GM19467 (cell line): ENCODE data around the gene CAPN9.
"Not testable (repeated sequence)": the region's sequence is repeated elsewhere in the genome, so short reads cannot be mapped to it uniquely, and the experiment has no call there.

Experiments
- ATAC-seq: cut with Tn5 transposase; IDR thresholded peaks from one replicate; pipeline ENCODE4 v1.9.1; 2021; ENCODE audit warnings: mild to moderate bottlenecking, moderate library complexity; ENCODE audit not compliant: unreplicated experiment

The CAPN9 gene, protein sequence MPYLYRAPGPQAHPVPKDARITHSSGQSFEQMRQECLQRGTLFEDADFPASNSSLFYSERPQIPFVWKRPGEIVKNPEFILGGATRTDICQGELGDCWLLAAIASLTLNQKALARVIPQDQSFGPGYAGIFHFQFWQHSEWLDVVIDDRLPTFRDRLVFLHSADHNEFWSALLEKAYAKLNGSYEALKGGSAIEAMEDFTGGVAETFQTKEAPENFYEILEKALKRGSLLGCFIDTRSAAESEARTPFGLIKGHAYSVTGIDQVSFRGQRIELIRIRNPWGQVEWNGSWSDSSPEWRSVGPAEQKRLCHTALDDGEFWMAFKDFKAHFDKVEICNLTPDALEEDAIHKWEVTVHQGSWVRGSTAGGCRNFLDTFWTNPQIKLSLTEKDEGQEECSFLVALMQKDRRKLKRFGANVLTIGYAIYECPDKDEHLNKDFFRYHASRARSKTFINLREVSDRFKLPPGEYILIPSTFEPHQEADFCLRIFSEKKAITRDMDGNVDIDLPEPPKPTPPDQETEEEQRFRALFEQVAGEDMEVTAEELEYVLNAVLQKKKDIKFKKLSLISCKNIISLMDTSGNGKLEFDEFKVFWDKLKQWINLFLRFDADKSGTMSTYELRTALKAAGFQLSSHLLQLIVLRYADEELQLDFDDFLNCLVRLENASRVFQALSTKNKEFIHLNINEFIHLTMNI

GRCh38 chr1:230747127-230747730 lies at the start of gene CAPN9:
CAPN9 (plus strand) TSS chr1:230747388; CDS start chr1:230747497, 109 bp downstream.
- ATAC-seq: no peak

DNA sequence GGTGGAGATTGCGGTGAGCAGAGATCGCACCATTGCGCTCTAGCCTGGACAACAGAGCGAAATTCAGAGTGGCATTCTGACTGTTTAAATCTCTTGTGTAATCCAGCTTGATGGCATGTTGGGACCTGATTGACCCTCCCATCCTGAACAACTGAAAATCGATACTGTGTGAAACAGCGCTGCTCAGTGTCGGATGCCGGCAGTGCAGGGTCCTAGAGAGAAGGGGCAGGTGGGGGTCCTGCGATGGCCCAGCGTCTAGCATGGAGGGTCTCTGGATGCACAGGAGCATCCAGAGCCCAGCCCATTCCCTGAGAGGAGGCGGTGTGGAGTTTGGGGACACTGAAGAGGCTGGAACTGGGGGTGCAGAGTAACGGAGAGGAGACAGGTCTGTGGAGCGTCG lies 49.1 kb upstream of the CAPN9 start:
- ATAC-seq: no peak

- ATAC-seq: not testable (repeated sequence)
Observed at GRCh38 chr1:230698964-230699363, 48.2 kb upstream of the CAPN9 start.

DNA sequence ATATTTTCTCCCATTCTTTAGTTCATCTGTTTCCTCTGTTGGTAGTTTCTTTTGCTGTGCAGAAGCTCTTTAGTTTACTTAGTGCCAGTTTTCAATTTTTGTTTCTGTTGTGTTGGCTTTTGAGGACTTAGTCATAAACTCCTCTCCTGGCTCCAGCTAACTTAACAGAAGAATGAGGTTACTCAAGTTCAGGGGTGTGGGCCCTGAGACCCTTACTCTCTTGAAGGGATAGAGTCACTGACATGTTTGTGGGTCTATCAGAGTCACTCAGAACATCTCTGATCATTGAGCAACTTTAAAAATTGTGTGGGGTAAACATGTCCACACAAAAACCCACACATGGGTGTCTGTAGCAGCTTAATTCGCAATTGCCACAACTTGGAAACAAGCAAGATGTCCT lies 47.5 kb upstream of the CAPN9 start:
- ATAC-seq: no peak

DNA sequence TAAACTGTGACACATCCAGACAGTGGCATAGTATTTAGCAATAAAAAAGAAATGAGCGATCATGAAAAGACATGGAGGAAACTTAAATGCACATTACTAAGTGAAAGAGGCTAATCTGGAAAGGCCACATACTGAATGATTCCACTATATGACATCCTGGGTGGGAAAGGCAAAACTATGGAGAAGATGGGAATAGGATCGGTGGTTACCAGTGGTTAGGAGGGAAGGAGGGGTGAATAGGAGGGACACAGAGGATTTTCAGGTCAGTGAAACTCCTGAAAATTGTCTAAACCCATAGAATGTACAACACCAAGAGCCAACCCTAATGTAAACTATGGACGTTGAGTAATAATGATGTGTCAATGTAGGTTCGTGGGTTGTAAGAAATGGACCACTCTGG lies 47.1 kb upstream of the CAPN9 start:
- no peak for ATAC-seq

- no peak for ATAC-seq
Observed at GRCh38 chr1:230701434-230701833, 45.8 kb upstream of the CAPN9 start.

- ATAC-seq: no peak
Observed at GRCh38 chr1:230701895-230702768, 45.1 kb upstream of the CAPN9 start.

DNA sequence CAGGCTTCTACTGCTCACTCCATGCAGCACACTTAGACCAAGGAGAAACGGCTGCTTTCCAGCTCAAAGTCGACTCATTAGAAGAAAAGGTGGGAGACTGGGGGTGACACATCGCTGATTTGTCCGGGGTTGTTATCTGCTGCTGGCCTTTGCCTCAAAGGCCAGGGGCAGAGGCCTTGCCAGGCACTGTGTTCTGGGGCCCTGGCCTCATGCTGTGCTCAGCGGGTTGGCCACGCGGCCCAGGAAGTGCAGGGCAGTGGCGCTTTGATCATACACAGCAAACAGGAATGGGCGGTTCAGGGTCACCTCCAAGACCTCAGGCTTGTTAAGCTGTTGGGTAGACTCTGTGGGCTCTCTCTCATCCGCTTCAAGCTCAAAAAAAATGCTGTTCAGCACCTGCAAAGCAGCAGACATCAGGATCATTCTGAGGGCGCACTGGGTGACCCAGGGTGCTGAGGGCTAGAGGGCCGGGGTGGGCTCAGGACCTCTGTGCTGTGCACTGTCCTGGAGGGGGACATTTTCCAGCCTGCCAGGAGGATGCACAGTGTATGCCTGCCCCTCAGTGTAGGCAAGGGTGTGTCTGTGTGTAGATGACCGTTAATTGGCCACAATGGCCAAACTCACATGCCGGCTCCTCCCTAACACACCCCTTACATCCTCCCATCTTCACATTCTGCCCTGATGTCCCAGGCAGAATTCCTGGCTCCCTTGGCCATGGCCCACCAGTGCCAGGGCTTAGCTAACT lies 44.1 kb upstream of the CAPN9 start:
- ATAC-seq: no peak

GRCh38 chr1:230703679-230704385 lies 43.4 kb upstream of the CAPN9 start:
- no peak for ATAC-seq

- no peak for ATAC-seq
Observed at GRCh38 chr1:230704830-230705229, 42.4 kb upstream of the CAPN9 start.

DNA sequence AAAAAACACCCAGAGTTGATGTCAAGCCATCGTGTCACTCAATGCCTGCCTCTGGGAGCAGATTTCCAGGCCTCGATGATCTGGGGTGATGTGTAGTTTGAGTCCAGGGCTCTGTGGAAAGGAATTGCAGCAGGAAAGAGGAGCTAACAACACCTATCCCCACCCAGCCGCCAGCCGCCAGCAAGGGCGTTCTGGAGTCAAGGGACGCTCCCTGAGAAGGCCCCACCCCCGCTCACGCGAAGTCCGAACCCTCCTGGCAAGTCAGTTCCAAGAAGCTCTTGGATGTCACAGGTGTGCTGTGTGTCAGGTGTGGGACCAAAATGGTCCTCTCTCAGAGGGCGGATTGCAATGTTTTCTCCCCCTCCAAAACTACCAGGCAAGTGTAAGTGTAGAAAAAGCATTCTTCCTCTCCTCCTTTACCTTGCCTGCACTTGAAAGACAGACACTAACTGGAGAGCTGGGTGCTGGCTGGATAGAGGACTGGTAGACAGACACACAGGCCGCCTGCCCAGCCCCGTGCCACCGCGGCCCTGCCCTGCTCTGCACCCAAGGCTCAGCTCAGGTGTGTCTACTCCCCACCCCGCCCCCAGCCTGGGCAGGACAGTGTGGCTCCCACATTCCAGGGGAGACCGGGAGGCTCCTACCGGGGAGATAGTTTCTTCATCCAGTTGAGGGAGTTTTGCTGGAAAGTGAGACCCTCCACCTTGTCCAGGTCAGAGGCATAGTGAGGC lies 41.7 kb upstream of the CAPN9 start:
- ATAC-seq: no peak

DNA sequence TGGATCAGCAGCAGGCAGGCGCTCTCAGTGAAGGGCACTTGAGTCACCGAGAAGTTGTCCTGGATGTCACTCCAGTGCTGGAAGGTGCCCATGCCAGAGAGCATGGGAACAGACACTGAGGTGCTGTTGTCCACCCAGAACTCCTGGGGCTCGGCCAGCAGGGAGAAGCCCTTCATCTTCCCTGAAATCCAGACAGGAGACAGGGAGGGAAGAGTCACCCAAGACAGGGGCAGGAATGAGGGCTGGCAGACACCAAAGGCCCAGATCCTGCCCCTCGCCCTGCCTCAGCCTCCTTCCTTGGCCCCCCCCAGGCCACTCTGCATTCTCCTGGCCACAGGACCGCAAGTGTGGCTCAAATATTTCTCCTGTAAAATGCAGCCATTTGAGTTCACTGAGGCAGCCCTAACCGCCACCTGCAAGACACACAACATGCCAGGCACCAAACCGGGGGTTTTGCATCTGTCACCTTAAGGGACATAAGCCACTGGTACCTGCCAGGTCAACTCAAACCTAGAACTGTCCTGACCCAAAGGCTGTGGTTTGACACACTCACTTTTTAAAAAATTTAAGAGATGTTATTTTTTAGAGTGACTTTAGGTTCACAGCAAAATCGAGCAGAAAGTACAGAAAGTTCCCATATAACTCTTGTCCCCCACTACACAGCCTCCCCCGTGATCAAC lies 41.0 kb upstream of the CAPN9 start:
- ATAC-seq: no peak

- ATAC-seq: no peak
Observed at GRCh38 chr1:230706887-230707731, 40.1 kb upstream of the CAPN9 start.

- ATAC-seq: no peak
Observed at GRCh38 chr1:230707732-230708630, 39.2 kb upstream of the CAPN9 start.

DNA sequence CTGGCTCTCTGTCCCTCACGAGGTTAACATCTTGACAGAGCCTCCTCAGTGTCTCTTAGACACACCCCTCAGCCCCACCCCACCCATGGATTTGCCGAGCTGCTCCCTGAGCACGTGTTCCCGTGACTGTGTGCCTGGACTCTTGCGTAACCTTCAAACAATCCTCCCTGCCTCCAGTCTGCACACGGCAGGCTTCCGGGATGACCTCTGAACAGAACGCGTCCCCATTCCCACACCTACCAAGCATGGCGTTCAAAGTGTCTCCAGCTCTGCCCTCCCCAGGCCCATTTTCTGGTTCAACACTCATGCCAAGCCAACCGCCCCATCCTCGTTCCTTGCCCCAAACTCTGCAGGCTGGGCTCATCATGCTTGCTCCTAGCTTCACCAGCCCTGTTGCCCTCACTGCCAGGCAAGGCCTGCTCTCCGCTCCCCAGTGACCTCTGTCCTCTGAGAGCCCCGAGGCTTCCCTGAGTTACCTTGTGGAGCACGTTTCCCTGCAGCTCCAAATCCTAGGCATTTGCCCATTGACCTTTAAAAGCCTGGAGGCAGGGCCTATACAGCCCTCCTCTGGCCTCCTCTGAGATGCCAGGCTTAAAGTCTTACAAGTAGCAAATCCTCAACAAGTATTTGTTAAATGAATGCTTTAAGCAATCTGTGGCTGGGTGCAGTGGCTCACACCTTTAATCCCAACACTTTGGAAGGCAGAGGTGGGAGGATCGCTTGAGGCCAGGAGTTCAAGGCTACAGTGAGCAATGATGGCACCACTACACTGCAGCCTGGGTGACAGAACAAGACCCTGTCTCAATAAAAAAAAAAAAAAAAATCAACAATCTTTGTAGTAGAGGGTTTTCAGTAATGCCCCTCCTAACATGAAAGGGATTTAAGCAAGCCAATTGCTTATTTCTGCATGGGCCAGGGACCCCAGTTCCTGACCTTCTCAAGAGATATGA lies 38.3 kb upstream of the CAPN9 start:
- ATAC-seq: no peak
